HK-2 (cell line): ENCODE measurements around the gene KL.

ENCODE experiments used
- DNase-seq: peaks from one replicate; pipeline ENCODE4 v3.0.0-alpha.2; 2018; ENCODE audit not compliant: unreplicated experiment

KL gene

DNA sequence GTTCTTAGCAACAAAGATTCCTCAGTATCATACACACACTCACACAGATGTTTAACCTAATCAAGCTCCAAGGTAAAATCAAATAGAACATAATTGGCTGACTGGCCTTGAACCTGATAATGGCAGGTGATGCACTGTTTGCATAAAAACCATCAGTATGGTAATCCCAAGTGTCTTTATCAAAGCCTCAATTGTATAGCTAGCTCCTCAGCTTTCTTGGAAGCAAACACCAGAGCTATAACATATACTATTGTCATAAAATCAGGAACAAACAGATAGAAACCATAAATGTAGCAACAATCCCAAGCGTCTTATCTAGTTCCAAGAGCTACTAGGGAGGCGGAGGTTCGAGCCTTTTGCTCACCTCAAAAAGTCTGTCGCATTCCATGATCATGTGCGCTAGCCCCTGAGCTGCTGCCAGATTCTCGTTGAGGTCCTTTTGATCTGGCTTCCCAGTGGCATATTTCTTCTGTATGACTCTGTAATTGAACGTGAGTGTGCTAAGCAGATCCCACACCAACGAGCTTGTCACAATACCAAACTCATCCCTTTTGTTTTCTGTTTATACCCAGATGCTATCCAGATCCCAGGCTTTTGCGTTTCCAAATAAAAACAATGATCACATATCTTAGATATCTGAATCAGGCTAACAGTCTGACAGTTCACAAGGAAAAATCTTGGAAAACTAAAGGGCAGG, 95.3 kb downstream of the KL start:
- no peak for DNase-seq

DNA sequence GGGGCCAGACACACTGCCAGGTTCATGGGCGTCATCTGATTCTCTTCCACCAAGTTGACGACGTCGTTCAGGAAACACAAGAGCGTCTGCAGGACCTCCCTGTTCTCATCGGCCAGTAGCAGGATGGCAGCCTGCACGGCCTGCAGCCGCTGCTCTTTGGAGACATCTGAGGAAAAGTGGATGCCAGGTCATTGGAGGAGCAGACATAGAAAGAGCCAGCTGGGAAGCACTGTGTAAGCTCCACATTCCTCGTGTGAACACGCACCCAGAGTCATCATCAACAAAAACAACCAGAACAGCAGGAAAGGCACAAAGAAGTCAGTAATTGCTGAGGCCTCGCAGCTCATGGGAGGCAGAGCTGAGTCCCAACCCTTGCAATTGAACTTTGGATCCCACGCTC, 96.5 kb downstream of the KL start:
- no peak for DNase-seq

DNA sequence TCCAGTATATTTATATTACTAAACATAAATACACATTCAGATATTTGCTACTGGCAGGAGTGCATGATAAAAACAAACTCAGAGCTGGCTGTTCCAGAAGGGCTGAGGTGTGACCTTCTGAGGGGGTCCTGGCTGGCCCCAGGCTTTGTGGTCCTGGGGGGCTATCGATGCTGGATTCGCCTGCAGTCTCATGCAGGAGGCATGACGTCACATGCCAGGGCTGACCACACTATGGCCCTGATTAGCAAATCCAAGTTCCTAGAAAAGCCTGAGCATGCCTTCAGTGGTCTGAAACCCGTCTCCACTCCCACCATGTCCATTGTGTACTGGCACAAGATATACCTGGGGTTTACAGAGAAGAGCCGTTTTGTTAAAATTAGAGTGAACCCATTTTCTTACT, 97.9 kb downstream of the KL start:
- DNase-seq, result no peak

DNA sequence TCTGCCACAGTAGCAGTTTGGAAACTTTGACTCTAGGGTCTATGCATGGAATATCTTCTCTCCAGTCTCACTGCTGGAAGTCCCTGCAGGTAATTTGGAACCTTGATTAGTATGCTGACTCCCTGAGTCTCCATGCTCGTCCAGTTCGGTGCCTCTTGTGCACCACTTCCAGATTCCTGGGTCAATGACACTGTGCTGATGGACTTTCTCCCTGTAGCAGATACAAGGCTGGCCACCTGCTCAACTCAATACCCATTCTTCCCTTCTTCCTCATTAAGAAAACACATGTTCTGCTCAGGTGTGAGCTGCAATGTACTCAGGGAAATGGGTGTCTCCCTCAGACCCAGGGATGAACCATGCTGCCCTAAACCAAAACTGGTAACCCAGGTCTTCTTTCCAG, 99.1 kb downstream of the KL start:
- DNase-seq, result no peak
